Gastrocnemius medialis (tissue), 4 donors: ENCODE measurements around the gene CSNK1G1. TPM values are rescaled to one million over a fixed set of nuclear protein-coding genes. Genes with fewer than 3 reads are reported as not detected.

Source experiments
- ATAC-seq, 2 donors: fragments of 150-250 bp; one replicate each; pipeline ENCODE4 v1.9.1; 2016
- DNase-seq, 2 donors: peaks; one replicate each; pipeline ENCODE4 v3.0.0-alpha.2; 2019
- H3K27ac ChIP-seq, 4 donors: fragments of 200-600 bp; sonication (generic); 1 replicate in 1 of 4; 2 replicates in 3 of 4; pipeline ENCODE4 v1.5.1; 2016 to 2018; ENCODE audit warnings: mild to moderate bottlenecking in 2 of 4, moderate library complexity in 1 of 4
- H3K27me3 ChIP-seq, 3 donors: fragments of 200-600 bp; sonication (generic) in 2 of 3; 1 replicate in 1 of 3; 2 replicates in 2 of 3; pipeline versions ENCODE4 v1.5.1 to v1.6.0; 2016 to 2019; ENCODE audit warnings: mild to moderate bottlenecking in 1 of 3, moderate library complexity in 1 of 3
- H3K36me3 ChIP-seq, 2 donors: fragments of 200-600 bp; sonication (generic) in 1 of 2; one replicate each; pipeline ENCODE4 v1.5.1; 2017 to 2018
- H3K4me1 ChIP-seq, 2 donors: fragments of 200-600 bp; sonication (generic) in 1 of 2; one replicate each; pipeline ENCODE4 v1.5.1; 2016 to 2017; ENCODE audit warnings: mild to moderate bottlenecking in 2 of 2
- H3K4me3 ChIP-seq, 4 donors: fragments of 200-600 bp; sonication (generic) in 3 of 4; 1 replicate in 1 of 4; 2 replicates in 3 of 4; pipeline ENCODE4 v1.5.1; 2016 to 2019; ENCODE audit warnings: mild to moderate bottlenecking in 2 of 4
- H3K9me3 ChIP-seq, 3 donors: fragments of 200-600 bp; sonication (generic) in 2 of 3; 1 replicate in 1 of 3; 2 replicates in 2 of 3; pipeline ENCODE4 v1.5.1; 2016 to 2019
- CTCF ChIP-seq, 5 experiments: fragments of 450-650 bp in 3 of 5; fragments of 200-600 bp in 2 of 5; sonication (generic) in 2 of 5; IDR thresholded peaks in 4 of 5; conservative IDR thresholded peaks in 1 of 5; 1 replicate in 4 of 5; 2 replicates in 1 of 5; pipeline ENCODE4 v1.5.1; 2016 to 2019; ENCODE audit warnings: antibody characterized with exemption in 5 of 5, mild to moderate bottlenecking in 3 of 5, moderate library complexity in 3 of 5
- POLR2A ChIP-seq, 2 donors: fragments of 450-650 bp; IDR thresholded peaks; one replicate each; pipeline ENCODE4 v1.6.1; 2017; ENCODE audit warnings: antibody characterized with exemption in 2 of 2, mild to moderate bottlenecking in 2 of 2, moderate library complexity in 2 of 2
- in situ Hi-C, 4 donors: fragments of 200-750 bp; cut with MboI; loops; one replicate each; pipeline versions ENCODE4 v1.15.0 to v1.8.0; 2017; ENCODE audit warnings: low sequenced_read_pairs in 4 of 4
- intact Hi-C: fragments of 100-400 bp; cut with DNase I; formaldehyde crosslinking; loops from one replicate; pipeline ENCODE4 v1.15.1; 2023; ENCODE audit warnings: low total_unique reads
- total RNA-seq, 4 donors: library from RNA; depleted of rRNA; stranded (reverse); fragments of >200 nt; gene quantifications; one replicate each; pipeline versions ENCODE4 v1.1.0 to v1.2.3, GENCODE V29; 2016

Gene CSNK1G1
- total RNA-seq, 4 donors from 2014 or later: 5.3 to 26.6 (median 6.5) TPM

DNA sequence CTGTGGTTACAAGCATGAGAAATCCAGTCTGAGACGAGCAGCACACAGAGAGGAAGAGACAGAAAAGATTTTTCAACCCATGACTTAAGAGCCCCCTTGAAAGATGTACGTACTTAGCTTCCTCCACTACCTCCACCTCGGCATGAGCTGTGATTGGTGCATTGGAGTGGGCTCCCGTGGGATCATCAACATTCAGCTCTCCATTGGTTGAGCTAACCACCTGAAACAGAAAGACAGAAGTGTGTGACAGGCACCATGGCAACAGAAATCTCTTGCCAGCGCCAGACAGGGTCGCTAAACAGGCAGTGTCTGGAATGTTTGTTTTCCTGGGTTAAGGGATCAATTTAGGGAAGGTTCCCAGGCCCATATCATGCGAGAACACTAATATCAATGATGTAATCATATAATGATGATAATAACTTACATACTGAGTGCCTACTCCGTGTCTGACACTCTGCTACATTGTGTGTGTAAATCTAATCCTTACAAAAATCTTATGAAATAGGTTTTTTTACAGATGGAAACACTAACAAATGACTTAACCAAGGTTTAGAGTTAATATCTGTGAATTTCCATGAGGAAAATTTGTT is 175.6 kb downstream of the CSNK1G1 start:
- no peaks in the 10 kb centered on the region for H3K4me1 ChIP-seq
- H3K27ac ChIP-seq: no peak overlapping the region
- intact Hi-C loops: no loop called here
- TF ChIP-seq POLR2A (IDR thresholded peaks at IDR 0.05): no peak
- no peak for TF ChIP-seq CTCF (IDR thresholded peaks at IDR 0.05 in 4 of 5, conservative IDR thresholded peaks at IDR 0.05 in 1 of 5)
- in situ Hi-C loops: no loop called here
- DNase-seq (no peak), ATAC-seq (no peak)
- H3K27me3 ChIP-seq: no peaks in the 10 kb centered on the region
- no peak overlapping the region for H3K4me3 ChIP-seq
- H3K9me3 ChIP-seq: no peaks in the 10 kb centered on the region
- H3K36me3 ChIP-seq: peaks cover 0 to 21% of the 10 kb centered on the region in 2 donors

- intact Hi-C loops (no loop called here), in situ Hi-C loops (no loop called here)
- peaks cover 0 to 6% of the 10 kb centered on the region in 2 donors for H3K36me3 ChIP-seq
Observed at GRCh38 chr15:64166102-64166890, 189.7 kb downstream of the CSNK1G1 start.

GRCh38 chr15:64164436-64164835 is 191.5 kb downstream of the CSNK1G1 start:
- in situ Hi-C loops: no loop called here
- H3K36me3 ChIP-seq: peaks cover 4 to 23% of the 10 kb centered on the region in 2 donors
- no peaks in the 10 kb centered on the region for H3K9me3 ChIP-seq
- H3K27ac ChIP-seq: peak overlapping the region; percentile 81 to 96 (median 94)
- H3K4me3 ChIP-seq: no peak overlapping the region
- DNase-seq (no peak), ATAC-seq (no peak)
- H3K4me1 ChIP-seq: peaks cover 23 to 24% of the 10 kb centered on the region in 2 donors
- no peaks in the 10 kb centered on the region for H3K27me3 ChIP-seq
- TF ChIP-seq POLR2A (IDR thresholded peaks at IDR 0.05): no peak
- no peak for TF ChIP-seq CTCF (IDR thresholded peaks at IDR 0.05 in 4 of 5, conservative IDR thresholded peaks at IDR 0.05 in 1 of 5)
- intact Hi-C loops: loop anchor here (5.0 kb wide), 4 partner anchors 57 to 823 kb away; partner anchors contain the start of genes PCLAF, SPG21 and ZNF609

More at GRCh38 chr15:64166102-64166890, 189.7 kb downstream of the CSNK1G1 start:
- no peak overlapping the region for H3K27ac ChIP-seq
- H3K9me3 ChIP-seq: no peaks in the 10 kb centered on the region
- H3K4me1 ChIP-seq: peaks cover 14 to 21% of the 10 kb centered on the region in 2 donors
- no peaks in the 10 kb centered on the region for H3K27me3 ChIP-seq
- DNase-seq: no peak
- ATAC-seq: no peak
- TF ChIP-seq POLR2A (IDR thresholded peaks at IDR 0.05) (no peak), CTCF (IDR thresholded peaks at IDR 0.05 in 4 of 5, conservative IDR thresholded peaks at IDR 0.05 in 1 of 5) (no peak)
- no peak overlapping the region for H3K4me3 ChIP-seq

DNA sequence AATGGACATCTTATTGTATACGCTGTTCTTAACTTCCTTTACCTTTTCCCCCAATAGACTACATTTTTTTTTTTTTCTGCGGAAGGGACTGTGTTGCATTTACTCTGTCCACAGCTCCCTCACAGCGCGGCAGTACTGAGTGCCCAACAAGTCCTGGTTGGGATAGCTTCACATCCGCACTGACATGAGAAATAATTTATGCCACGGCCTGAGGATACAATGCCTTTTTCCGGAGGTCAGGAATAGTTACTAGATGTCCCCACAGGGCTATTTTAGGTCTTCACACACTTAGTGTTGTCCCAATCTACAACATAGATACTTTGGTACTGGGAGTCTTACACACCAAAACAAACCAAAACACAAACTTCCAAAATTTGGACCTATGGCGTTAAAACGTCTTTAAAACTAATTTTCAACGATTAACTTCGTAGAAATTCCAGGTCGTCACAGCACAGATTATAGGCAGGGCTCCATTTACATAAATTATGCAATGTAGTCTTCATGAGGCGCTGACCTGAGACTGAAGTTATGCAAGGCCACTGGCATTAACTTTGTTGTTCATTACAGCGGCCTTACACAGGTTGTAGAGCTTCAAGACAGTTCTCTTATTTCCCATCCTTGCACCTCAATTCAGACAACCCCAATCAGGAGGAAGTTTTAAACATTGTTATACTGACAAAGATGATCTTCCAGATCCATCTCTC is 192.2 kb downstream of the CSNK1G1 start:
- intact Hi-C loops (loop anchor here (2.0 to 5.0 kb wide), 5 partner anchors 57 to 823 kb away; partner anchors contain the start of genes CSNK1G1, PCLAF, SPG21 and ZNF609), in situ Hi-C loops (no loop called here)
- TF ChIP-seq POLR2A (IDR thresholded peaks at IDR 0.05) (no peak), CTCF (IDR thresholded peaks at IDR 0.05 in 4 of 5, conservative IDR thresholded peaks at IDR 0.05 in 1 of 5) (peak in 1 of 5 experiments; percentile 1)
- peak in 1 of 2 donors; percentile 60 for DNase-seq
- H3K9me3 ChIP-seq: no peaks in the 10 kb centered on the region
- peaks cover 23 to 24% of the 10 kb centered on the region in 2 donors for H3K4me1 ChIP-seq
- peak overlapping the region; percentile 48 to 89 (median 70) for H3K4me3 ChIP-seq
- peak; percentile 43 to 54 for ATAC-seq
- H3K36me3 ChIP-seq: peaks cover 4 to 30% of the 10 kb centered on the region in 2 donors
- H3K27ac ChIP-seq: peak overlapping the region; percentile 81 to 96 (median 94)
- no peaks in the 10 kb centered on the region for H3K27me3 ChIP-seq
